A673 (cell line): ENCODE results near the gene ITPR2. TPM values are rescaled to one million over a fixed set of nuclear protein-coding genes. Genes with fewer than 3 reads are reported as not detected.

Source experiments
- BruUV-seq: library from RNA; stranded (reverse); fragments of 400-500 nt; replicated peaks from 2 replicates; lab custom pipeline; 2021; lab: Mats Ljungman, UMichigan
- CTCF ChIA-PET: fragments of 300-600 bp; sonication (Branson Sonifier 250); formaldehyde crosslinking; loops from one replicate; lab custom pipeline; 2022; ENCODE audit warnings: antibody characterized with exemption; lab: Charles Lee
- POLR2A ChIA-PET: fragments of 300-600 bp; sonication (Branson Sonifier 250); formaldehyde crosslinking; loops from one replicate; lab custom pipeline; 2022; ENCODE audit warnings: antibody characterized with exemption; ENCODE audit not compliant: low non-redundant PET; lab: Charles Lee
- DNase-seq: peaks from one replicate; pipeline ENCODE4 v3.0.0-alpha.2; 2015; ENCODE audit warnings: low spot score
- H3K27ac ChIP-seq: fragments of 200-600 bp; sonication (generic); 2 replicates; pipeline ENCODE4 v1.5.1; 2016; ENCODE audit warnings: mixed run types, low read depth, mild to moderate bottlenecking, mixed read lengths, antibody characterized with exemption, low read length; ENCODE audit not compliant: poor library complexity, severe bottlenecking
- H3K27me3 ChIP-seq: fragments of 200-600 bp; sonication (generic); replicated peaks from 2 replicates; pipeline ENCODE4 v1.6.1; 2017; ENCODE audit warnings: mixed run types, low read depth, mild to moderate bottlenecking, mixed read lengths, antibody characterized with exemption, low read length; ENCODE audit not compliant: insufficient read depth, poor library complexity
- H3K36me3 ChIP-seq: fragments of 200-600 bp; sonication (generic); 2 replicates; pipeline ENCODE4 v1.6.1; 2016; ENCODE audit warnings: mixed run types, mild to moderate bottlenecking, mixed read lengths, antibody characterized with exemption, low read length; ENCODE audit not compliant: insufficient read depth, poor library complexity, severe bottlenecking
- H3K4me1 ChIP-seq: fragments of 200-600 bp; sonication (generic); 2 replicates; pipeline ENCODE4 v1.6.1; 2017; ENCODE audit warnings: mixed run types, mild to moderate bottlenecking, mixed read lengths, antibody characterized with exemption, low read length; ENCODE audit not compliant: insufficient read depth, poor library complexity, severe bottlenecking
- H3K4me3 ChIP-seq: fragments of 200-600 bp; sonication (generic); 2 replicates; pipeline ENCODE4 v1.5.1; 2016; ENCODE audit warnings: low read depth, mixed run types, mild to moderate bottlenecking, mixed read lengths, low read length; ENCODE audit not compliant: poor library complexity, severe bottlenecking
- H3K9me3 ChIP-seq: fragments of 200-600 bp; sonication (generic); 2 replicates; pipeline ENCODE4 v1.6.1; 2016; ENCODE audit warnings: mixed run types, low read depth, mild to moderate bottlenecking, mixed read lengths, antibody characterized with exemption, low read length; ENCODE audit not compliant: poor library complexity, severe bottlenecking
- EZH2 ChIP-seq: fragments of 200-600 bp; sonication (generic); IDR thresholded peaks from 2 replicates; pipeline ENCODE4 v1.6.1; 2017; ENCODE audit warnings: borderline replicate concordance, low read depth, mild to moderate bottlenecking, mixed read lengths, antibody characterized with exemption, low read length; ENCODE audit not compliant: poor library complexity, severe bottlenecking
- intact Hi-C: fragments of 100-400 bp; cut with micrococcal nuclease; formaldehyde crosslinking; loops from one replicate; pipeline ENCODE4 v1.10.0; 2022; ENCODE audit not compliant: unreplicated experiment
- total RNA-seq: library from RNA; stranded (reverse); gene quantifications from 2 replicates; pipeline ENCODE4 v1.2.3, GENCODE V29; 2021
- TF ChIP-seq, protein P1 (sequence below): fragments of 300-800, 200-600 bp; sonication (generic); conservative IDR thresholded peaks from 2 replicates; pipeline ENCODE4 v1.5.1; 2017; ENCODE audit warnings: low read depth, mild to moderate bottlenecking, antibody characterized with exemption, low read length, moderate library complexity, mixed read lengths

Gene ITPR2
- total RNA-seq, 1 experiment from 2014 or later, result 22.6 TPM

DNA sequence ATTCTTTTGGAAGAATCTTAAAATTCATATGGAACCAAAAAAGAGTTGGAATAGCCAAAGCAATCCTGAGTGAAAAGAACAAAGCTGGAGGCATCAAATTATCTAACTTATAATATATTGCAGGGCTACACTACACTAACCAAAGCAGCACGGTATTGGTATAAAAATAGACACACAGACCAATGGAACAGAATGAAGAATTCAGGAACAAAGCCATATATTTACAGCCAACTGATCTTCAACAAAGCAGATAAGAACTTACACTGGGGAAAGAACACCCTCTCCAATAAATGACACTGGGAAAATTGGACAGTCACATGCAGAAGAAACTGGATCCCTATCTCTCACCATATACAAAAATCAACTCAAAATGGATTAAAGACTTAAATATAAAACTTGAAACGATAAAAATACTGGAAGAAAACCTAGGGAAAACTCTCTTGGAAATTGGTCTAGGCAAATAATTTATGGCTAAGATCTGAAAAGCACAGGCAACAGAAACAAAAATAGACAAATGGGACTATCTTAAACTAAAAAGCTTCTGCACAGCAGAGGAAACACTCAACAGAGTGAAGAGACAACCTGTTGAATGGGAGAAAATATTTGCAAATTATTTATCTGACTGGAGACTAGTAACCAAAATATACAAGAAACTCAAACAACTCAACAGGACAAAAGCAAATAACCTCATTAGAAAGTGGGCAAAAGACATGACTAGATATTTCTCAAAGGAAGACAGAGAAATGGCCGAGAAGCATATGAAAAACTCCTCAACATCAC is 286.3 kb downstream of the ITPR2 start:
- no peaks in the 10 kb centered on the region for H3K9me3 ChIP-seq
- BruUV-seq, result no TSS peak

DNA sequence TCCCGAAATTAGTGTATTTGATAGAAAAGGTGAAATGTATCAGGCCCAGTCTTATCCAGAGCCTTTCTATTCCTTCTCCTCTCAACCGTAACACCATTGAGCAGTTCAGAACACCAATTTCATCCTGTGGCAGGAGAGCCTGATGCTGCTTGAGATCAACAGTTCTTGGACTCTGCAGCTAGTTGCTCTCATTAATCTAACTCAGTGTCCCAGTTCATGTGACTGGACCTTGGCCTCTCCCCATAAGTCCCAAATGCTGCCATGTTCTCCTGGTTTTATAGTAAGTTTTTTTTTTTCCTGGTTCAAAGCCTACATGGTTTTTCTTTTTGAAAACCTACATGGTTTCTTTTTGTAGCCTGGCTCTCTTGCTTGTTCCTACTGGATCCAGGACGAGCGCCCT is 293.9 kb downstream of the ITPR2 start:
- no peaks in the 10 kb centered on the region for H3K27me3 ChIP-seq
- no peaks in the 10 kb centered on the region for H3K36me3 ChIP-seq
- no TSS peak for BruUV-seq
- H3K4me1 ChIP-seq, result no peaks in the 10 kb centered on the region
- TF ChIP-seq, protein P1, sequence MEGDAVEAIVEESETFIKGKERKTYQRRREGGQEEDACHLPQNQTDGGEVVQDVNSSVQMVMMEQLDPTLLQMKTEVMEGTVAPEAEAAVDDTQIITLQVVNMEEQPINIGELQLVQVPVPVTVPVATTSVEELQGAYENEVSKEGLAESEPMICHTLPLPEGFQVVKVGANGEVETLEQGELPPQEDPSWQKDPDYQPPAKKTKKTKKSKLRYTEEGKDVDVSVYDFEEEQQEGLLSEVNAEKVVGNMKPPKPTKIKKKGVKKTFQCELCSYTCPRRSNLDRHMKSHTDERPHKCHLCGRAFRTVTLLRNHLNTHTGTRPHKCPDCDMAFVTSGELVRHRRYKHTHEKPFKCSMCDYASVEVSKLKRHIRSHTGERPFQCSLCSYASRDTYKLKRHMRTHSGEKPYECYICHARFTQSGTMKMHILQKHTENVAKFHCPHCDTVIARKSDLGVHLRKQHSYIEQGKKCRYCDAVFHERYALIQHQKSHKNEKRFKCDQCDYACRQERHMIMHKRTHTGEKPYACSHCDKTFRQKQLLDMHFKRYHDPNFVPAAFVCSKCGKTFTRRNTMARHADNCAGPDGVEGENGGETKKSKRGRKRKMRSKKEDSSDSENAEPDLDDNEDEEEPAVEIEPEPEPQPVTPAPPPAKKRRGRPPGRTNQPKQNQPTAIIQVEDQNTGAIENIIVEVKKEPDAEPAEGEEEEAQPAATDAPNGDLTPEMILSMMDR, result no peak
- TF ChIP-seq EZH2, result no peak
- intact Hi-C loops, result no loop called here
- no peak overlapping the region for H3K27ac ChIP-seq
- H3K9me3 ChIP-seq, result no peaks in the 10 kb centered on the region
- DNase-seq, result no peak
- CTCF ChIA-PET, result no interaction called here
- POLR2A ChIA-PET, result no interaction called here
- H3K4me3 ChIP-seq, result no peak overlapping the region

More for the DNA sequence above, 286.3 kb downstream of the ITPR2 start:
- DNase-seq, result no peak
- CTCF ChIA-PET, result no interaction called here
- H3K4me3 ChIP-seq, result no peak overlapping the region
- no peaks in the 10 kb centered on the region for H3K27me3 ChIP-seq
- H3K4me1 ChIP-seq, result no peaks in the 10 kb centered on the region
- TF ChIP-seq, protein P1, result no peak
- TF ChIP-seq EZH2, result no peak
- intact Hi-C loops, result no loop called here
- no peaks in the 10 kb centered on the region for H3K36me3 ChIP-seq
- POLR2A ChIA-PET, result no interaction called here
- H3K27ac ChIP-seq, result no peak overlapping the region

DNA sequence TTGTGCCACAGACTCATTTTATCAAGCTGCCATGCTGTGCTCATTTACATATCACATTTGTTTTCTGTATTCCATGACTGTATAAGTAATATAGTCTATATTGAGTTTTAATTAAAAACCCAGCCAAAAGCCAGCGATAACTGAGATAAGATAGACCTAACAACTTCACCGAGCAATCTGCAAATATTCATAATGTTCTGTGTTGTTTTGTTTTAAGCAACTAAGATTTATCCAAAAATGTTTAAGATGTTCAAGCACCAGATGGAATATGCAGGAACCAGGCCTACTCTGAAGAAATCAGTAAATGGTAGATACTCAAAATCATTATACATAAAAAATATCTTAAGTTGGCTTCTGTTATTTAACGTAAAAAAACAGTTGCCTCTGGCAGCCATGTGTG is 295.3 kb downstream of the ITPR2 start:
- CTCF ChIA-PET, result no interaction called here
- POLR2A ChIA-PET, result no interaction called here
- no TSS peak for BruUV-seq
- H3K27ac ChIP-seq, result no peak overlapping the region
- no peaks in the 10 kb centered on the region for H3K27me3 ChIP-seq
- H3K36me3 ChIP-seq, result no peaks in the 10 kb centered on the region
- H3K4me1 ChIP-seq, result no peaks in the 10 kb centered on the region
- no peak for TF ChIP-seq EZH2
- TF ChIP-seq, protein P1, result no peak
- H3K4me3 ChIP-seq, result no peak overlapping the region
- no peaks in the 10 kb centered on the region for H3K9me3 ChIP-seq
- intact Hi-C loops, result no loop called here
- DNase-seq, result no peak
